ENCODE results near the gene CCNH.

GRCh38 chr5:87385802-87386201 is 26.9 kb downstream of the CCNH start:
- TF ChIP-seq CTCF (IDR thresholded peaks at IDR 0.05), result no peak
- TF ChIP-seq POLR2A (IDR thresholded peaks at IDR 0.05), result no peak
